ENCODE data around the gene EDRF1. TPM values are rescaled to one million over a fixed set of nuclear protein-coding genes. Genes with fewer than 3 reads are reported as not detected.

EDRF1 gene
- total and polyA plus RNA-seq, 10 of the 15 experiments (the other 5 are each of a cell fraction or from before 2014, with no cell fraction given): 16.8 to 99.7 (median 42.9) TPM

GRCh38 chr10:125778556-125778955 lies 59.0 kb downstream of the EDRF1 start:
- ATAC-seq (no peak), FAIRE-seq (no peak), DNase-seq (ENCODE audit: low read depth, low spot score) (no peak)
- Histone ChIP-seq H3K9ac (ENCODE audit: control insufficient read depth, insufficient read depth, low read length) (no peak overlapping the region), H3K79me2 (ENCODE audit: control insufficient read depth, insufficient read depth, low read length) (no peaks in the 10 kb centered on the region), H3K4me3 (no peak overlapping the region), H3K27ac (ENCODE audit: control insufficient read depth, insufficient read depth) (no peak overlapping the region), H2AFZ (ENCODE audit: control insufficient read depth, low read depth, low read length) (no peak overlapping the region), H3K4me1 (ENCODE audit: control insufficient read depth, insufficient read depth, low read length) (peaks cover 2% of the 10 kb centered on the region), H3K9me3 (replicated peaks; ENCODE audit: control insufficient read depth, insufficient read depth, low read length) (no peaks in the 10 kb centered on the region), H3K27me3 (replicated peaks in 1 of 2; ENCODE audit: control insufficient read depth in 2 of 2, insufficient read depth in 2 of 2, low read length in 1 of 2) (no peaks in the 10 kb centered on the region), H3K4me2 (ENCODE audit: control insufficient read depth, insufficient read depth) (no peak overlapping the region), H3K36me3 (ENCODE audit: control insufficient read depth in 2 of 2, insufficient read depth in 2 of 2, low read length in 1 of 2) (no peaks in the 10 kb centered on the region), H4K20me1 (ENCODE audit: control insufficient read depth, insufficient read depth) (no peaks in the 10 kb centered on the region)
- no peak for TF ChIP-seq ZNF622 (IDR thresholded peaks at IDR 0.05)
- no peak for TF ChIP-seq JUND (IDR thresholded peaks at IDR 0.05; ENCODE audit: low read depth, low read length)
- TF ChIP-seq BMI1 (IDR thresholded peaks at IDR 0.05; ENCODE audit: borderline replicate concordance): no peak
- TF ChIP-seq PAX8 (IDR thresholded peaks at IDR 0.05): no peak
- TF ChIP-seq PBX3 (IDR thresholded peaks at IDR 0.05; ENCODE audit: insufficient replicate concordance, low read depth, low read length): no peak
- no peak for TF ChIP-seq ZNF384 (IDR thresholded peaks at IDR 0.05; ENCODE audit: borderline replicate concordance, low read depth, low read length)
- SMC1A ChIA-PET (ENCODE audit: uncharacterized antibody, unreplicated experiment): no interaction called here
- in situ Hi-C loops (cut with MboI): no loop called here
- 14% methylated on average over 5 of the region's 5 CpGs for WGBS (ENCODE audit: insufficient coverage, insufficient replicate concordance, low lambda C conversion rate, missing lambda C conversion rate)
- intact Hi-C loops (cut with micrococcal nuclease; ENCODE audit: unreplicated experiment): no loop called here
- RAD21 ChIA-PET (ENCODE audit: unreplicated experiment): no interaction called here
- CTCF ChIA-PET: no interaction called here
- BruUV-seq (replicated peaks): no TSS peak
- POLR2A ChIA-PET: no interaction called here

Measured in GM12878 (cell line).